Mesenchymal stem cell (in vitro differentiated cells and primary cell): Measurements from ENCODE around the gene OR2L13.
"Not testable (repeated sequence)": the region's sequence is repeated elsewhere in the genome, so short reads cannot be mapped to it uniquely, and the experiment has no call there.

Experiments
- DNase-seq: peaks from one replicate; pipeline ENCODE4 v3.0.0-alpha.2; 2013
- H2AFZ ChIP-seq: one replicate; pipeline ENCODE4 v1.6.1; 2013; ENCODE audit warnings: low read depth, mild to moderate bottlenecking, control low read depth, inconsistent platforms, low read length, moderate library complexity
- H2AK5ac ChIP-seq: 2 replicates; pipeline ENCODE4 v1.6.1; 2013; ENCODE audit warnings: low read length, moderate library complexity, mild to moderate bottlenecking, inconsistent platforms; ENCODE audit not compliant: severe bottlenecking
- H2BK120ac ChIP-seq: one replicate; pipeline ENCODE4 v1.6.1; 2013; ENCODE audit warnings: low read depth, mild to moderate bottlenecking, inconsistent platforms, low read length, moderate library complexity
- H2BK12ac ChIP-seq, 2 experiments: one replicate each; pipeline ENCODE4 v1.6.1; 2013; ENCODE audit warnings: inconsistent platforms in 2 of 2, low read length in 2 of 2, mild to moderate bottlenecking in 2 of 2, moderate library complexity in 2 of 2, control low read depth in 1 of 2
- H2BK15ac ChIP-seq: one replicate; pipeline ENCODE4 v1.6.1; 2013; ENCODE audit warnings: mild to moderate bottlenecking, low read depth, inconsistent platforms; ENCODE audit not compliant: poor library complexity, severe bottlenecking
- H2BK5ac ChIP-seq: 2 replicates; pipeline ENCODE4 v1.6.1; 2013; ENCODE audit warnings: low read depth, mild to moderate bottlenecking, low read length, control low read depth, inconsistent platforms; ENCODE audit not compliant: poor library complexity, severe bottlenecking
- H3K14ac ChIP-seq, 2 experiments: one replicate each; pipeline ENCODE4 v1.6.1; 2013; ENCODE audit warnings: inconsistent platforms in 2 of 2, low read length in 2 of 2, control low read depth in 1 of 2, mild to moderate bottlenecking in 1 of 2, moderate library complexity in 1 of 2
- H3K18ac ChIP-seq, 2 experiments: one replicate each; pipeline ENCODE4 v1.6.1; 2013; ENCODE audit warnings: inconsistent platforms in 2 of 2, low read length in 2 of 2, control low read depth in 1 of 2, low read depth in 1 of 2, mild to moderate bottlenecking in 1 of 2
- H3K23ac ChIP-seq, 2 experiments: one replicate each; pipeline ENCODE4 v1.6.1; 2013; ENCODE audit warnings: inconsistent platforms in 2 of 2, low read length in 2 of 2, mild to moderate bottlenecking in 2 of 2, moderate library complexity in 2 of 2, control low read depth in 1 of 2
- H3K27ac ChIP-seq: 2 replicates; pipeline ENCODE4 v1.5.1; 2013; ENCODE audit warnings: mild to moderate bottlenecking, moderate library complexity, low read length, control low read depth, inconsistent platforms; ENCODE audit not compliant: poor library complexity, severe bottlenecking
- H3K27me3 ChIP-seq, 2 experiments: 2 replicates each; pipeline versions ENCODE4 v1.6.1 to v1.7.0; 2013; ENCODE audit warnings: low read length in 2 of 2, mild to moderate bottlenecking in 2 of 2, moderate library complexity in 2 of 2, control low read depth in 1 of 2, inconsistent platforms in 1 of 2; ENCODE audit not compliant: control insufficient read depth in 1 of 2, insufficient read depth in 1 of 2
- H3K36me3 ChIP-seq, 2 experiments: 2 replicates each; pipeline versions ENCODE4 v1.6.1 to v1.7.0; 2013; ENCODE audit warnings: low read length in 2 of 2, control low read depth in 1 of 2, inconsistent platforms in 1 of 2, low read depth in 1 of 2, mild to moderate bottlenecking in 1 of 2; ENCODE audit not compliant: insufficient read depth in 2 of 2, control insufficient read depth in 1 of 2
- H3K4ac ChIP-seq, 2 experiments: one replicate each; pipeline ENCODE4 v1.6.1; 2013; ENCODE audit warnings: inconsistent platforms in 2 of 2, low read length in 2 of 2, mild to moderate bottlenecking in 2 of 2, moderate library complexity in 2 of 2, control low read depth in 1 of 2, low read depth in 1 of 2
- H3K4me1 ChIP-seq: 2 replicates; pipeline ENCODE4 v1.6.1; 2013; ENCODE audit warnings: low read depth, low read length, control low read depth; ENCODE audit not compliant: control insufficient read depth, insufficient read depth
- H3K4me2 ChIP-seq: 2 replicates; pipeline ENCODE4 v1.6.1; 2013; ENCODE audit warnings: low read length, mild to moderate bottlenecking, inconsistent platforms; ENCODE audit not compliant: poor library complexity, severe bottlenecking
- H3K4me3 ChIP-seq, 2 experiments: 2 replicates each; pipeline versions ENCODE4 v1.5.1 to v1.7.0; 2013; ENCODE audit warnings: low read length in 2 of 2, mild to moderate bottlenecking in 2 of 2, control low read depth in 1 of 2, low read depth in 1 of 2; ENCODE audit not compliant: insufficient read depth in 1 of 2
- H3K79me1 ChIP-seq: replicated peaks from 2 replicates; pipeline ENCODE4 v1.6.1; 2013; ENCODE audit warnings: mild to moderate bottlenecking, control low read depth, low read length, inconsistent platforms; ENCODE audit not compliant: poor library complexity, severe bottlenecking
- H3K9ac ChIP-seq: 2 replicates; pipeline ENCODE4 v1.7.0; 2013; ENCODE audit warnings: mild to moderate bottlenecking, low read length, moderate library complexity
- H3K9me3 ChIP-seq: 2 replicates; pipeline ENCODE4 v1.7.0; 2013; ENCODE audit warnings: mild to moderate bottlenecking, low read length; ENCODE audit not compliant: control insufficient read depth
- H4K8ac ChIP-seq: one replicate; pipeline ENCODE4 v1.6.1; 2013; ENCODE audit warnings: inconsistent platforms, mild to moderate bottlenecking, low read length, moderate library complexity
- H4K91ac ChIP-seq: one replicate; pipeline ENCODE4 v1.6.1; 2013; ENCODE audit warnings: mild to moderate bottlenecking, low read length, inconsistent platforms
- WGBS: methylation state at CpG from one replicate; pipeline ENCODE4 v1.1.7; 2013; ENCODE audit warnings: mixed read lengths; 5-methylcytosine and 5-hydroxymethylcytosine counted together

The OR2L13 gene

GRCh38 chr1:248083864-248084263, 11.1 kb upstream of the OR2L13 start:
- H3K14ac ChIP-seq, H3K23ac ChIP-seq, H3K79me1 ChIP-seq, H4K91ac ChIP-seq, H2BK12ac ChIP-seq, H2BK15ac ChIP-seq, H3K36me3 ChIP-seq, H3K4me3 ChIP-seq, H3K27me3 ChIP-seq, H2BK120ac ChIP-seq, H4K8ac ChIP-seq, DNase-seq, H3K18ac ChIP-seq, H3K4me2 ChIP-seq, H2AK5ac ChIP-seq, H3K4me1 ChIP-seq, H2AFZ ChIP-seq, H3K4ac ChIP-seq, H3K9ac ChIP-seq, H3K27ac ChIP-seq, H2BK5ac ChIP-seq: not testable (repeated sequence)
- peaks cover 17% of the 10 kb centered on the region for H3K9me3 ChIP-seq
- 83% methylated on average over 5 of the region's 17 CpGs for WGBS

DNA sequence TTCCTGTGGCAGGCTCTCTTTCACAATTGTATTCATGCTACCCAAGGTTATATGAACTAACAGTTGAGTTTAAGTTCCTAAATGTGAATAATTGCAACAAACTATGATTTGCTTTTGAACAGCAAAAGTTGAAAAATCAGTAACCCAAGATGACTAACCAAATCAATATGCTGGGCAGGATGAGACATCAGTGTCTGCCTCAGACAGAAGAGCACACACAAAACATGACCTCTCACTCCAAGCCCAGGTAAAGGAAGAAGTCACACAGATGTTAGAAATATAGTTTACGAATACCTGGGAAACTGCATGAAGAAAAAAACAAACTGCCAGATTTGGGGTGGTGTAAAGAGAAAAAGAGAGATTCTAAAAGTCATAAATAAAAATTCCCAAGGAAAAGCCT, 3.5 kb downstream of the OR2L13 start:
- no peak overlapping the region for H3K9ac ChIP-seq
- no peak for DNase-seq
- no peak overlapping the region for H3K14ac ChIP-seq
- no peak overlapping the region for H2AFZ ChIP-seq
- no CpG with 5 or more reads among the region's 1 CpG for WGBS
- H3K9me3 ChIP-seq, result peaks cover 15% of the 10 kb centered on the region
- no peak overlapping the region for H3K4ac ChIP-seq
- no peaks in the 10 kb centered on the region for H3K79me1 ChIP-seq
- no peaks in the 10 kb centered on the region for H3K27me3 ChIP-seq
- no peak overlapping the region for H2BK12ac ChIP-seq
- H4K91ac ChIP-seq, result no peak overlapping the region
- no peak overlapping the region for H3K18ac ChIP-seq
- H3K4me1 ChIP-seq, result no peaks in the 10 kb centered on the region
- H2BK5ac ChIP-seq, result no peak overlapping the region
- no peak overlapping the region for H3K4me3 ChIP-seq
- H4K8ac ChIP-seq, result no peak overlapping the region
- no peak overlapping the region for H2BK120ac ChIP-seq
- H2AK5ac ChIP-seq, result no peak overlapping the region
- no peak overlapping the region for H3K27ac ChIP-seq
- H2BK15ac ChIP-seq, result no peak overlapping the region
- no peak overlapping the region for H3K4me2 ChIP-seq
- no peak overlapping the region for H3K23ac ChIP-seq
- H3K36me3 ChIP-seq, result no peaks in the 10 kb centered on the region

DNA sequence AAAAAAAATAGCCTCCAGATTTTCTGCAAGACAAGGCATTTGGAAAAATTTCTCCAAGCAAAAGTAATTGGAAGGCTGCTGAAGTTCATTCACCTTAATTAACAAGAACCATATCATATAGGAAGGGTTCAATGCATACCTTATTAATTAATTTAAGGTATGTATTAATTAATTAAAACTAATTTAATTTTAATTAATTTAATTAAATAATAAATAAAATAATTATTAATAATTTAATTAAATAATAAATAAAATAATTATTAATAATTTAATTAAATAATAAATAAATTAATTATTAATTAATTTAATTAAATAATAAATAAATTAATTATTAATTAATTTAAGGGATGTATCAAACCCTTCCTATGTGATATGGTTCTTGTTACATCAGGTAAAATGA, 7.9 kb downstream of the OR2L13 start:
- no peak overlapping the region for H2BK5ac ChIP-seq
- no peaks in the 10 kb centered on the region for H3K4me1 ChIP-seq
- no peak overlapping the region for H3K4me2 ChIP-seq
- H3K18ac ChIP-seq, result no peak overlapping the region
- no peak overlapping the region for H4K91ac ChIP-seq
- DNase-seq, result no peak
- peaks cover 40% of the 10 kb centered on the region for H3K9me3 ChIP-seq
- no peak overlapping the region for H3K9ac ChIP-seq
- H2BK15ac ChIP-seq, result no peak overlapping the region
- H3K4me3 ChIP-seq, result no peak overlapping the region
- H4K8ac ChIP-seq, result no peak overlapping the region
- no peak overlapping the region for H2BK12ac ChIP-seq
- no peak overlapping the region for H2AFZ ChIP-seq
- no peak overlapping the region for H3K27ac ChIP-seq
- H3K36me3 ChIP-seq, result no peaks in the 10 kb centered on the region
- no peaks in the 10 kb centered on the region for H3K79me1 ChIP-seq
- H2AK5ac ChIP-seq, result no peak overlapping the region
- H3K27me3 ChIP-seq, result no peaks in the 10 kb centered on the region
- H3K23ac ChIP-seq, result no peak overlapping the region
- no peak overlapping the region for H3K14ac ChIP-seq
- no peak overlapping the region for H3K4ac ChIP-seq
- H2BK120ac ChIP-seq, result no peak overlapping the region

DNA sequence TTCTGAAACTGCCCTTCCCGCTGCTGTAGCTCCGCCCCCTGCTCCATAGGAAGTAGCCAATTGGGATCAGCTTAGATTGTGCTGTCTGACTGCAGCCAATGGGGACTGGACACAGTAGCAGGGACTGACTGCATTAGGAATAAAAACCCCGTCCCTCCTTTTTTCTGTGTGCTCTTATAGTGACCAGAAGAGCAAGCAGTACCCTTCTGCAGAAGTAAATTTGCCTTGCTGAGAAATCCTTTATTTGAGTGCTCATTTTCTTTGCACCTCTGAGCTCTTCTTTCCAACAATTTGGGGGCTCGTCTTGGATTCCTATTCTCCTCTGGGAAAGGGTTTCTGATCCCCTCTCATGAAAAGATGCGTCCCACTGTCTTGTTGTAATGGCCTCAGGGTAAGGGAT, 16.2 kb downstream of the OR2L13 start:
- H2AFZ ChIP-seq, result no peak overlapping the region
- no peak overlapping the region for H2BK5ac ChIP-seq
- H3K36me3 ChIP-seq, result no peaks in the 10 kb centered on the region
- H3K4ac ChIP-seq, result no peak overlapping the region
- no peak overlapping the region for H3K4me3 ChIP-seq
- H3K4me2 ChIP-seq, result no peak overlapping the region
- H4K8ac ChIP-seq, result no peak overlapping the region
- no peak overlapping the region for H3K9ac ChIP-seq
- no peak overlapping the region for H3K23ac ChIP-seq
- 59% methylated on average over 5 of the region's 5 CpGs for WGBS
- H3K4me1 ChIP-seq, result no peaks in the 10 kb centered on the region
- no peak overlapping the region for H2BK15ac ChIP-seq
- H3K27me3 ChIP-seq, result no peaks in the 10 kb centered on the region
- DNase-seq, result peak; percentile 0
- H4K91ac ChIP-seq, result no peak overlapping the region
- H2AK5ac ChIP-seq, result no peak overlapping the region
- H3K18ac ChIP-seq, result no peak overlapping the region
- H2BK120ac ChIP-seq, result no peak overlapping the region
- peaks cover 60% of the 10 kb centered on the region for H3K9me3 ChIP-seq
- no peak overlapping the region for H2BK12ac ChIP-seq
- H3K79me1 ChIP-seq, result no peaks in the 10 kb centered on the region
- H3K27ac ChIP-seq, result no peak overlapping the region
- H3K14ac ChIP-seq, result no peak overlapping the region
